ENCODE data around the gene INTS11.

Gene INTS11

DNA sequence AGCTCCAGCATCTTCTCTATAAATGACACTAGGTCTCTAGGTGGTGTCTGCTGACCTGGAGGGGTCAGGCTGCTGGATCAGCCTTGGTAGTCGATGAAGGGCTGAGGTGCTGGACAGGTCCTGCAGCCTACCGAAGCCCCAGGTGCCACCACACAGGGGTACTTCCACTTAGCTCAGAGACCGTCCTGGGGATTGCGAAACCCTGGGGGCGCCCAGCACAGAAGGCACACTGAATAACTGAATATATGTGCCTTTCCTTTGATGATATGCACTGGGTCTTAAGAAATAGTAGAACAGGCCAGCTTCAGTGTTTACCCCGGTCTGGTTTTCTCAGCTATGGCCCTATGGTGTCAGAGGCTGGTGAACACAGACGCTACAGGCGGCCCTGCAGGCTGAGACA, 61.7 kb downstream of the INTS11 start:
- no peak for DNase-seq (ENCODE audit: low spot score)

DNA sequence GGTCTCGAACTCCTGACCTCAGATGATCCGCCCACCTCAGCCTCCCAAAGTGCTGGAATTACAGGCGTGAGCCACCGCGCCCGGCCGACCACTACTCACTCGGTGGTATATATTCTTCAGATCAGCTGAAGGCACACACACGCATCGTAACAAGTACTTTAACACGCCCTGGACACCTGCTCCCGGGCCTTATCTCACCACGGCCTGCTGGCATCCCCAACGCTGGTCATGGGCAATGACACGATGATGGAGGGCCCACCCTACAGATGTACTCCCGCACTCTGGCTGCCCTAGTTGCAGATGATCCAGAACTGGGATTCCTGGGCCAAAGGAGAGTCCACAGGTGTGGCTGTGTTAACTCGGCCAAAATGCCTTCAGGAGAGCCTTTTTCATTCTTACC, 62.4 kb downstream of the INTS11 start:
- DNase-seq (ENCODE audit: low spot score): no peak

Measured in Ammon's horn (tissue), 1 donor.